ENCODE results near the gene MRPS22. TPM values are rescaled to one million over a fixed set of nuclear protein-coding genes. Genes with fewer than 3 reads are reported as not detected.

Gene MRPS22
- total RNA-seq, 2 donors from 2014 or later: 63.3 to 67.9 TPM

- intact Hi-C loops (cut with DNase I): no loop called here
- Histone ChIP-seq H3K27ac (no peak overlapping the region), H3K36me3 (no peaks in the 10 kb centered on the region), H3K4me3 (no peak overlapping the region), H3K4me1 (no peaks in the 10 kb centered on the region), H3K9ac (ENCODE audit: low read depth in 2 of 2, low read length in 2 of 2) (no peak overlapping the region), H3K27me3 (no peaks in the 10 kb centered on the region), H3K9me3 (no peaks in the 10 kb centered on the region)
- TF ChIP-seq, protein P1, sequence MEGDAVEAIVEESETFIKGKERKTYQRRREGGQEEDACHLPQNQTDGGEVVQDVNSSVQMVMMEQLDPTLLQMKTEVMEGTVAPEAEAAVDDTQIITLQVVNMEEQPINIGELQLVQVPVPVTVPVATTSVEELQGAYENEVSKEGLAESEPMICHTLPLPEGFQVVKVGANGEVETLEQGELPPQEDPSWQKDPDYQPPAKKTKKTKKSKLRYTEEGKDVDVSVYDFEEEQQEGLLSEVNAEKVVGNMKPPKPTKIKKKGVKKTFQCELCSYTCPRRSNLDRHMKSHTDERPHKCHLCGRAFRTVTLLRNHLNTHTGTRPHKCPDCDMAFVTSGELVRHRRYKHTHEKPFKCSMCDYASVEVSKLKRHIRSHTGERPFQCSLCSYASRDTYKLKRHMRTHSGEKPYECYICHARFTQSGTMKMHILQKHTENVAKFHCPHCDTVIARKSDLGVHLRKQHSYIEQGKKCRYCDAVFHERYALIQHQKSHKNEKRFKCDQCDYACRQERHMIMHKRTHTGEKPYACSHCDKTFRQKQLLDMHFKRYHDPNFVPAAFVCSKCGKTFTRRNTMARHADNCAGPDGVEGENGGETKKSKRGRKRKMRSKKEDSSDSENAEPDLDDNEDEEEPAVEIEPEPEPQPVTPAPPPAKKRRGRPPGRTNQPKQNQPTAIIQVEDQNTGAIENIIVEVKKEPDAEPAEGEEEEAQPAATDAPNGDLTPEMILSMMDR (IDR thresholded peaks at IDR 0.05): no peak
- no peak for DNase-seq
Observed at GRCh38 chr3:139307601-139308555, 35.9 kb upstream of the MRPS22 start.

DNA sequence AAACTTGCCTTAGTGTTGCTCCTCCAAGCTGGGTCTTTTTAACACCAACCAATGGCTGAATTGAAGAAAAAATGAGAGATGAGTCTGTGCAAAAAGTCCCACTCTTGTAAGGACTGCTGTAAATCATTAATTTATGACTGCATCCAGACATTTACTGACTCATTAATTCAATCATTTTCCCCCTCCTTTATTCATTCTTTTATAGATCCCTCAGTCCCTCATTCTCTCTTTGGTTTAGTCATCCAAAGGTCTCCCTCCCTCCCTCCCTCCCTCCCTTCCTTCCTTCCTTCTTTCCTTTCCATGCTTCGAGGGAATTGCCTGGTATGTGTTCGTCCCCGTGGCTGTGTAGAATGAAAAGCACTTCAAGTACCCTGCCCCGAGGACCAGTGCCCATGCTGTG is 35.3 kb upstream of the MRPS22 start:
- Histone ChIP-seq H3K36me3 (no peaks in the 10 kb centered on the region), H3K27ac (no peak overlapping the region), H3K9ac (ENCODE audit: low read depth in 2 of 2, low read length in 2 of 2) (no peak overlapping the region), H3K4me1 (no peaks in the 10 kb centered on the region), H3K9me3 (no peaks in the 10 kb centered on the region), H3K4me3 (no peak overlapping the region), H3K27me3 (no peaks in the 10 kb centered on the region)
- intact Hi-C loops (cut with DNase I): no loop called here
- no peak for DNase-seq
- TF ChIP-seq, protein P1 (IDR thresholded peaks at IDR 0.05): no peak

DNA sequence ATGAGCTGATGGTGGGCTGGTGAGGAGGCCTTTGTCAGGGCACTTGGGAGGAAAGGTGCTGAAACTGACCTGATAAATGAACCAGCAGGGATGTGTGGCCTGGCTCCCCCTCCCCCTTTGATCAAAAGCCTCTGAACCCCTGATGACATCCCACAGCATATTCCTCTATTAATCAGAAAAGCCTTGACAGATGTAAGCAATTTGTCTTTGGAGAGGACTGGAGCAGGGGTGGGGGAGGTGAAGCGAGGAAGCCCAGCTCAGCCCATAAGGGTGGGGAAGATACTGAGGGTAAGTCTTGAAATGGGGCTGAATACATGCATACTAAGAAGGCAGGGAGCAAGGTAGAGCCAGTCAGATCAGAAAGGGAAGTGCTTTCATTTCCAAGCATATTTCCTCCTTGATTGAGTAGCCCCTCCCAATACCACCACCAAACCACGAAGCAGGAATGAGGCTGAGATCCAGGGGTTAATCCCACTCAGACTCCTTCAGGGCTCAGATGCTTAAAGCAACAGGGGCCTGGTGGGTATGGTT is 34.7 kb upstream of the MRPS22 start:
- no peaks in the 10 kb centered on the region for H3K36me3 ChIP-seq
- no peaks in the 10 kb centered on the region for H3K9me3 ChIP-seq
- H3K27ac ChIP-seq: no peak overlapping the region
- TF ChIP-seq, protein P1 (IDR thresholded peaks at IDR 0.05): no peak
- H3K4me3 ChIP-seq: no peak overlapping the region
- H3K27me3 ChIP-seq: no peaks in the 10 kb centered on the region
- H3K4me1 ChIP-seq: no peaks in the 10 kb centered on the region
- intact Hi-C loops (cut with DNase I): no loop called here
- no peak overlapping the region for H3K9ac ChIP-seq (ENCODE audit: low read depth in 2 of 2, low read length in 2 of 2)
- DNase-seq: no peak

- Histone ChIP-seq H3K9me3 (no peaks in the 10 kb centered on the region), H3K27ac (no peak overlapping the region), H3K4me1 (no peaks in the 10 kb centered on the region), H3K9ac (ENCODE audit: low read depth in 2 of 2, low read length in 2 of 2) (no peak overlapping the region), H3K36me3 (no peaks in the 10 kb centered on the region), H3K27me3 (no peaks in the 10 kb centered on the region), H3K4me3 (no peak overlapping the region)
- intact Hi-C loops (cut with DNase I): no loop called here
- TF ChIP-seq, protein P1 (IDR thresholded peaks at IDR 0.05): no peak
- no peak for DNase-seq
Observed at GRCh38 chr3:139309880-139310279, 33.9 kb upstream of the MRPS22 start.

DNA sequence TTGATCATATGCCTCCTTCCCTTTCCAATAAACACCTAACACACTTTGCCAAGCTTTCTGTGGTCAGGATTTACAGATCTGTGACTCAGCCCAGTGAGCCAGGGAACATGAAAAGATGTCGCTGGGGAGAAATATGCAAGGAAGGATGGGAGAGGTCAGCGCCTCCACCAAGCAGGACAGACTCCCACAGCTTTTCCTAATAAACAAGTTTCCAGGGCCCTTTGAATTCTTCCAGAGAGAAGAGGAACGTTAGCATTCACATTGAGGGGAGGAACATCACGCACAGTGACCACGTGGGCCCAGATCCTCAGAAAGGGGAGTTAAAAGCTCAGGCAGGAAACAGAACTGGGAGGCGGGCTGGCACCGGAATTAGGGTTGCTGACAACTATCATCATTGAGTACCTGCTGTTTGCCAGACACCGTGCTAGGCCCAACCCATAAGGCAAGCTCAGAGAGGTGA is 33.3 kb upstream of the MRPS22 start:
- Histone ChIP-seq H3K4me1 (no peaks in the 10 kb centered on the region), H3K27me3 (no peaks in the 10 kb centered on the region), H3K4me3 (no peak overlapping the region), H3K27ac (no peak overlapping the region), H3K9me3 (no peaks in the 10 kb centered on the region), H3K9ac (ENCODE audit: low read depth in 2 of 2, low read length in 2 of 2) (no peak overlapping the region), H3K36me3 (no peaks in the 10 kb centered on the region)
- DNase-seq: no peak
- TF ChIP-seq, protein P1 (IDR thresholded peaks at IDR 0.05): no peak
- intact Hi-C loops (cut with DNase I): no loop called here

All from colonic mucosa (tissue), 4 donors.